Progenitor cell of endocrine pancreas (in vitro differentiated cells): ENCODE measurements around the gene MMAB. TPM values are rescaled to one million over a fixed set of nuclear protein-coding genes. Genes with fewer than 3 reads are reported as not detected.
A peak's percentile ranks its signal among the peaks of the same experiment; 100 is the strongest.

Experiments used
- DNase-seq: peaks from one replicate; pipeline ENCODE4 v3.0.0; 2021; ENCODE audit warnings: low spot score; ENCODE audit not compliant: unreplicated experiment
- H3K27ac Mint-ChIP-seq: 2 replicates; pipeline ENCODE4 v1.8.0; 2021; ENCODE audit warnings: mild to moderate bottlenecking, moderate library complexity, mixed read lengths
- H3K27me3 Mint-ChIP-seq: 2 replicates; pipeline ENCODE4 v1.8.0; 2021; ENCODE audit warnings: mixed read lengths
- H3K36me3 Mint-ChIP-seq: 2 replicates; pipeline ENCODE4 v1.8.0; 2022; ENCODE audit warnings: mixed read lengths; ENCODE audit not compliant: insufficient read depth
- H3K4me1 Mint-ChIP-seq: 2 replicates; pipeline ENCODE4 v1.8.0; 2021; ENCODE audit warnings: low read depth, mixed read lengths
- H3K4me3 Mint-ChIP-seq: 2 replicates; pipeline ENCODE4 v1.8.0; 2021; ENCODE audit warnings: low read depth, mild to moderate bottlenecking, moderate library complexity, mixed read lengths
- H3K9me3 Mint-ChIP-seq: 2 replicates; pipeline ENCODE4 v1.8.0; 2021; ENCODE audit warnings: low read depth, mixed read lengths
- total RNA-seq: library from RNA; stranded (reverse); gene quantifications from 2 replicates; pipeline ENCODE4 v1.2.1, GENCODE V29; 2021
- TF ChIP-seq, protein P1 (sequence below): fragments of 200-600 bp; sonication (generic); IDR thresholded peaks from one replicate; pipeline ENCODE4 v1.5.0; 2021; ENCODE audit warnings: antibody characterized with exemption, mild to moderate bottlenecking; ENCODE audit not compliant: unreplicated experiment

Gene MMAB
- total RNA-seq, 1 donor from 2014 or later, result 35.3 TPM

DNA sequence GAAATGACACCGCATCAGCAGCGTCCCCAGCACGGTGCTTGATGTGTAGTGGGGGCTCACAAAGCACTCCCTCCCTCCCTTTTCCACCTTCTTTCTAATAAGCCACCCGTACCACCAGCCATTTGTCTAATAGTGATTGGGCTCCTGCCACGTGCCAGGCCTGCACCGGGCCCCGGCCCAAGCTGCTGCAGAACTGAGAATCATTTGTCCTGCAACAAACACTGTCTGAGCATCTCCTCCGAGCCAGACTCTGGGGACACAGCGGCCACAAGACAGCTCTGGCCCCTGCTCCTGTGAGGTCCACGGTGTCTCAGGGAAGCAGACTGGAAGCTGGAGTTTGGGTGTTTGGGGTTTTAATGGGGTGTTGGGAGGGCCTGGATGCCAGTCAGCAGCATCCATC, 44.2 kb upstream of the MMAB start:
- TF ChIP-seq, protein P1, sequence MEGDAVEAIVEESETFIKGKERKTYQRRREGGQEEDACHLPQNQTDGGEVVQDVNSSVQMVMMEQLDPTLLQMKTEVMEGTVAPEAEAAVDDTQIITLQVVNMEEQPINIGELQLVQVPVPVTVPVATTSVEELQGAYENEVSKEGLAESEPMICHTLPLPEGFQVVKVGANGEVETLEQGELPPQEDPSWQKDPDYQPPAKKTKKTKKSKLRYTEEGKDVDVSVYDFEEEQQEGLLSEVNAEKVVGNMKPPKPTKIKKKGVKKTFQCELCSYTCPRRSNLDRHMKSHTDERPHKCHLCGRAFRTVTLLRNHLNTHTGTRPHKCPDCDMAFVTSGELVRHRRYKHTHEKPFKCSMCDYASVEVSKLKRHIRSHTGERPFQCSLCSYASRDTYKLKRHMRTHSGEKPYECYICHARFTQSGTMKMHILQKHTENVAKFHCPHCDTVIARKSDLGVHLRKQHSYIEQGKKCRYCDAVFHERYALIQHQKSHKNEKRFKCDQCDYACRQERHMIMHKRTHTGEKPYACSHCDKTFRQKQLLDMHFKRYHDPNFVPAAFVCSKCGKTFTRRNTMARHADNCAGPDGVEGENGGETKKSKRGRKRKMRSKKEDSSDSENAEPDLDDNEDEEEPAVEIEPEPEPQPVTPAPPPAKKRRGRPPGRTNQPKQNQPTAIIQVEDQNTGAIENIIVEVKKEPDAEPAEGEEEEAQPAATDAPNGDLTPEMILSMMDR, result no peak
- peaks cover 47% of the 10 kb centered on the region for H3K27me3 Mint-ChIP-seq

GRCh38 chr12:109615556-109616229, 42.4 kb upstream of the MMAB start:
- Mint-ChIP-seq H3K9me3 (no peaks in the 10 kb centered on the region), H3K27ac (peak overlapping the region; percentile 8), H3K36me3 (no peaks in the 10 kb centered on the region), H3K4me3 (no peak overlapping the region), H3K4me1 (peaks cover 23% of the 10 kb centered on the region), H3K27me3 (peaks cover 42% of the 10 kb centered on the region)
- TF ChIP-seq, protein P1, result no peak
- no peak for DNase-seq

More for the DNA sequence above, 44.2 kb upstream of the MMAB start:
- H3K36me3 Mint-ChIP-seq, result no peaks in the 10 kb centered on the region
- H3K4me3 Mint-ChIP-seq, result no peak overlapping the region
- peaks cover 28% of the 10 kb centered on the region for H3K4me1 Mint-ChIP-seq
- H3K27ac Mint-ChIP-seq, result no peak overlapping the region
- DNase-seq, result no peak
- no peaks in the 10 kb centered on the region for H3K9me3 Mint-ChIP-seq

GRCh38 chr12:109613649-109614455, 40.5 kb upstream of the MMAB start:
- H3K27ac Mint-ChIP-seq, result no peak overlapping the region
- no peaks in the 10 kb centered on the region for H3K36me3 Mint-ChIP-seq
- H3K27me3 Mint-ChIP-seq, result peaks cover 39% of the 10 kb centered on the region
- peaks cover 23% of the 10 kb centered on the region for H3K4me1 Mint-ChIP-seq
- TF ChIP-seq, protein P1, result no peak
- DNase-seq, result no peak
- no peaks in the 10 kb centered on the region for H3K9me3 Mint-ChIP-seq
- H3K4me3 Mint-ChIP-seq, result no peak overlapping the region

DNA sequence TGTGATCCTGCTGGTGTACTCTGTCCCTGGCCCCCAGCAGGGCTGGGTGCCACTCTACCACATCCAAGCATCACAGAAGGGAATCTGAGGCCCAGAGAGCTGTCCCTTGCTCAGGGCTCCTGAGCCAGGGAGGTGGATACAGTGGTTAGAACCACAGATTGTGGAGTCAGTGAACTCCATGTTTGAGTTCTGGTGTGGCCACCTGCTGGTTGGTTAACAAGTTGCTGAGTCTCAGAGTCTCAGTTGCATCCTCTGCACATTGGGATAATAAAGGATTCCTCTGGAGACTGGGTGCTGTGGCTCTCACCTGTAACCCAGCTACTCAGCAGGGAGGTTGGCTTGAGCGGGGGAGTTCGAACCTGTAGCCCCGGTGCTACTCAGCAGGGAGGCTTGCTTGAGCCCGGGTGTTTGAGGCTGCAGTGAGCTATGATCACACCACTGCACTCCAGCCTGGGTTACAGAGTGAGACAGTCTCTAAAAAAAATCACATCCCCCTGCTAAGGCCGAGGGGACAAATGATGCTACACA, 39.7 kb upstream of the MMAB start:
- DNase-seq, result no peak
- TF ChIP-seq, protein P1, result peak; percentile 40
- H3K9me3 Mint-ChIP-seq, result no peaks in the 10 kb centered on the region
- H3K27me3 Mint-ChIP-seq, result peaks cover 45% of the 10 kb centered on the region
- H3K4me1 Mint-ChIP-seq, result peaks cover 23% of the 10 kb centered on the region
- H3K36me3 Mint-ChIP-seq, result no peaks in the 10 kb centered on the region
- no peak overlapping the region for H3K4me3 Mint-ChIP-seq
- H3K27ac Mint-ChIP-seq, result no peak overlapping the region

- Mint-ChIP-seq H3K4me3 (no peak overlapping the region), H3K4me1 (peaks cover 23% of the 10 kb centered on the region), H3K27ac (no peak overlapping the region), H3K9me3 (no peaks in the 10 kb centered on the region), H3K36me3 (no peaks in the 10 kb centered on the region), H3K27me3 (peaks cover 40% of the 10 kb centered on the region)
- DNase-seq, result no peak
- TF ChIP-seq, protein P1, result no peak
These were observed 38.7 kb upstream of the MMAB start for GRCh38 chr12:109612003-109612402.
